Measurements from ENCODE around the gene GAS6.

GRCh38 chr13:113806526-113806925 lies 57.4 kb downstream of the GAS6 start:
- TF ChIP-seq POLR2A (IDR thresholded peaks at IDR 0.05; ENCODE audit: low read depth, low read length), result no peak
- TF ChIP-seq PAX5 (IDR thresholded peaks at IDR 0.05; ENCODE audit: insufficient read depth, low read length, severe bottlenecking), result no peak
- no peak for TF ChIP-seq POLR2AphosphoS5 (IDR thresholded peaks at IDR 0.05; ENCODE audit: low read depth, low read length)
